Frontal cortex (tissue), 4 donors: ENCODE data around the gene DCBLD1. TPM values are rescaled to one million over a fixed set of nuclear protein-coding genes. Genes with fewer than 3 reads are reported as not detected.

Experiments
- DNase-seq, 2 donors: peaks; one replicate each; pipeline ENCODE4 v3.0.0; 2012; ENCODE audit warnings: low spot score in 2 of 2
- FAIRE-seq: peaks from 2 replicates; lab custom pipeline; 2012; peaks lifted over from hg19 to GRCh38; lab: Jason Lieb, UNC
- small RNA-seq: library from RNA; depleted of rRNA; stranded (forward); fragments of <200 nt; gene quantifications from one replicate; pipeline ENCODE3, GENCODE V24; 2014
- total RNA-seq: library from RNA; depleted of rRNA; stranded (reverse); fragments of >200 nt; gene quantifications from one replicate; pipeline ENCODE4 v1.2.3, GENCODE V29; 2014
- donor health status: control.
- donor health status: control.
- donor health status: control.

Gene DCBLD1
- total RNA-seq, 1 donor from 2014 or later: 3.7 TPM

DNA sequence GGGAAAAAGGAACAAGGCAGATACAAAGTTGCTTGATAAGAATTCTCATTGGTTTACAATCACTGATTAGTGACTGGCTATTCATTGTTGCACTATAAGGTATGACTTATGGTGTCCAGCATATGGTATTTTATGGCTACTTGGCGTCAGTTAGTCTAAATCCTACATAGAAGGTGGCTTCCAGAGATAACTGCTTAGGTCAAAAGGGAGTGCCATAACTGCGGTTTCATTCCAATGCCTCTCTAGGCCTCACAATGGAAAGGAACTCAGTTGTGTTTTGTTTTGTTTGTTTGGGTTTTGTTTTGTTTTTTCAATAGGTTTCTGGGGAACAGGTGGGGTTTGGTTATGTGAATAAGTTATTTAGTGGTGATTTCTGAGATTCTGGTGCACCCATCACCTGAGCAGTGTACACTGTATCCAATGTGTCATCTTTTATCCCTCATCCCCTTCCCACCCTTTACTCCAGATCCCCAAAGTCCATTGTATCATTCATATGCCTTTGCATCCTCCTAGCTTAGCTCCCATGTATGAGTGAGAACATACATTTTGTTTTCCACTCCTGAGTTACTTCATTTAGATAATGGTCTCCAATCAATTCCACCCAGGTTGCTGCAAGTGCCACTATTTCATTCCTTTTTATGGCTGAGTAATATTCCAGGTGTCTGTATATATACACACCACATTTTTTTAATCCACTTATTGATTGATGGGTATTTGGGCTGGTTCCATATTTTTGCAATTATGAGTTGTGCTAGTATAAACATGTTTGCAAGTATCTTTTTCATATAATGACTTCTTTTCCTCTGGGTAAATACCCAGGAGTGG, 112.8 kb downstream of the DCBLD1 start:
- no peak for FAIRE-seq

DNA sequence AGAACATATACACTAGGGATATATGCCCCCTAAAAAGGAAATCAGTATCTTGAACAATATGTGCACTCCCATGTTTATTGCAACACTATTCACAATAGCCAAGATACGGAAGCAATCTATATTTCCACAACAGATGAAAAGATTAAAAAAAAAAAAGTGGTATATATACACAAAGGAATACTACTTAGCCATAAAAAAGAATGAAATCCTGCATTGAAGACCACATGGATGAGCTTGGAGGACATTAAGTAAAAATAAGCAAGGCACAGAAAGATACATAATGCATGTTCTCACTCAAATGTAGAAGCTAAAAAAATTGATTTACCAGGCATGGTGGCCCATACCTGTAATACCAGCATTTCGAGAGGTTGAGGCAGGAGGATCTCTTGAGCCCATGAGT, 115.3 kb downstream of the DCBLD1 start:
- FAIRE-seq: no peak

More for the DNA sequence above, 112.8 kb downstream of the DCBLD1 start:
- no peak for DNase-seq

More for the DNA sequence above, 115.3 kb downstream of the DCBLD1 start:
- no peak for DNase-seq

Small RNA genes lying within 50 kb of the gene (small RNA-seq; reads per million reads assigned to genes)
- gene RNU6-253P: not detected

Other genes with a start within 250 kb of the DCBLD1 start
- not detected for gene VGLL2, start 217.1 kb upstream of the DCBLD1 start, total RNA-seq
- not detected for gene ROS1, start 56.7 kb upstream of the DCBLD1 start, total RNA-seq
- 66.9 TPM for gene GOPC, start 119.8 kb downstream of the DCBLD1 start, total RNA-seq
- 34.6 TPM for gene NUS1, start 192.8 kb downstream of the DCBLD1 start, total RNA-seq